ENCODE measurements around the gene PLEKHH1. TPM values are rescaled to one million over a fixed set of nuclear protein-coding genes. Genes with fewer than 3 reads are reported as not detected.

Gene PLEKHH1
- total and polyA plus RNA-seq, 9 of the 15 experiments (the other 6 are each of a cell fraction or from before 2014, with no cell fraction given): 0.76 to 5.9 (median 2.9) TPM

DNA sequence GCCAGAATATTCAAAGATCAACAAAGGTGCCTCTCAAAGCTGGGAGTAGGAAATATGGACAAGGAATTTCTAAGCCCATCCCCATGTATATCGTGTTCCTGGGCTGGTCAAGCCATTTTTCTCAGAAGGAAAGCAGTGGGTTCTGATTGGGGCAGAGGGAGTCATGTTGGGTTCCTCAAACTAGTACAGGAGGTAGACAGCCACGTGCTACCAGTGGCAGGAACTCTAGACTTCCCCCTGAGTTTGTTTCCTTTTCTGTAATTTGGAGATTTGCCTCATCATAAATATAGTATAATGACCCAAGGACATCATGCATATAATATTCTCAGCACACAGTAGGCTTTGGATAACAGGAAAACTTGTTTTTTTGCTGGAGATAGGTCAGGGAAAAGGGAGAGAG lies 16.4 kb upstream of the PLEKHH1 start:
- H3K9ac ChIP-seq (ENCODE audit: insufficient read depth in 1 of 2, low read depth in 2 of 2, low read length in 2 of 2): no peak overlapping the region
- in situ Hi-C loops (cut with MboI): no loop called here
- H3K9me1 ChIP-seq (ENCODE audit: control insufficient read depth, insufficient read depth, low read length): no peaks in the 10 kb centered on the region
- POLR2A ChIA-PET: no interaction called here
- H3K4me2 ChIP-seq (ENCODE audit: insufficient read depth, low read length): no peak overlapping the region
- CTCF ChIA-PET (ENCODE audit: low intra/inter-chr PET ratio): no interaction called here
- TF ChIP-seq EP400 (IDR thresholded peaks at IDR 0.05) (no peak), L3MBTL2 (IDR thresholded peaks at IDR 0.05) (peak; percentile 21; the same call in 1 of the 2 replicates)
- no TSS peak for BruUV-seq (replicated peaks)
- no peak for DNase-seq (ENCODE audit: extremely low read depth in 1 of 4, low spot score in 3 of 4)
- no peak for ATAC-seq
- intact Hi-C loops (cut with micrococcal nuclease): loop anchor here (5.0 kb wide), 1 partner anchor 89 kb away; no protein-coding TSS in a partner anchor
- no peak overlapping the region for H2AFZ ChIP-seq (ENCODE audit: low read depth, low read length)
- no peaks in the 10 kb centered on the region for H3K79me2 ChIP-seq (ENCODE audit: control insufficient read depth, insufficient read depth, low read length)
- no peak for FAIRE-seq
- H3K36me3 ChIP-seq (ENCODE audit: control insufficient read depth, insufficient read depth, low read length): no peaks in the 10 kb centered on the region
- no peak overlapping the region for H3K27ac ChIP-seq (ENCODE audit: extremely low read depth, low read depth, low read length)
- H3K4me1 ChIP-seq (replicated peaks in 1 of 2; ENCODE audit: control insufficient read depth in 2 of 2, insufficient read depth in 2 of 2, low read length in 2 of 2): peaks cover 0 to 16% of the 10 kb centered on the region in 2 experiments; a peak in 2 of 5 replicates
- WGBS (ENCODE audit: insufficient coverage, low coverage, missing lambda C conversion rate): 0% methylated on average over 1 of the region's 2 CpGs
- no peaks in the 10 kb centered on the region for H4K20me1 ChIP-seq (replicated peaks; ENCODE audit: control insufficient read depth, insufficient read depth, low read length)
- no peaks in the 10 kb centered on the region for H3K9me3 ChIP-seq (replicated peaks; ENCODE audit: control insufficient read depth, insufficient read depth, low read depth, low read length)
- H3K4me3 ChIP-seq: no peak overlapping the region
- H3K27me3 ChIP-seq (ENCODE audit: control insufficient read depth in 2 of 2, insufficient read depth in 2 of 2, low read length in 2 of 2): peaks cover 2 to 31% of the 10 kb centered on the region in 2 experiments; a peak in 3 of 5 replicates

DNA sequence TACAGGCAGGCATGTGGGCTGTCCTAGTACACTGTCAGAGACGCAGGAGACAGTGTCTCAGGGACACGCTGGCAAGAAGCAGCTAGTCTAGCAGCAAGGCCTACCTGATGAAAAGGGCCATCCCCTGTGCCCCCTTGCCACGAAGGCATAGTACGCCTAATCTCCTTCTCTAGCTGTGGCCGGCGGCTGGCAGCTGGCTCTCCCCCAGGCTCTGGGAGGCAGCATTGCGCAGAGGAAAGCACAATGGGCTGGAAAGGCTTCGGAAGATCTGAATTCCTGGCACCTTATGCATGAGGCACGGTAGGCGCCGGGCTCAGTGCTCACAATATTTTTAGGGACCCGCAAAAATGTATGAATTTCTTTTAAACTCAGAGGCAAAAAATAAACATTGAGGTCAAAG lies 16.0 kb upstream of the PLEKHH1 start:
- peaks cover 0 to 16% of the 10 kb centered on the region in 2 experiments; a peak in 2 of 5 replicates for H3K4me1 ChIP-seq (replicated peaks in 1 of 2; ENCODE audit: control insufficient read depth in 2 of 2, insufficient read depth in 2 of 2, low read length in 2 of 2)
- H3K9ac ChIP-seq (ENCODE audit: insufficient read depth in 1 of 2, low read depth in 2 of 2, low read length in 2 of 2): no peak overlapping the region
- 8% methylated on average over 11 of the region's 12 CpGs for WGBS (ENCODE audit: insufficient coverage, low coverage, missing lambda C conversion rate)
- DNase-seq (ENCODE audit: extremely low read depth in 1 of 4, low spot score in 3 of 4) (no peak), FAIRE-seq (no peak), ATAC-seq (peak; percentile 29; the same call in 2 of the 3 replicates)
- in situ Hi-C loops (cut with MboI): no loop called here
- H3K9me3 ChIP-seq (replicated peaks; ENCODE audit: control insufficient read depth, insufficient read depth, low read depth, low read length): no peaks in the 10 kb centered on the region
- no TSS peak for BruUV-seq (replicated peaks)
- H2AFZ ChIP-seq (ENCODE audit: low read depth, low read length): no peak overlapping the region
- no peak overlapping the region for H3K27ac ChIP-seq (ENCODE audit: extremely low read depth, low read depth, low read length)
- no peak overlapping the region for H3K4me2 ChIP-seq (ENCODE audit: insufficient read depth, low read length)
- H3K27me3 ChIP-seq (ENCODE audit: control insufficient read depth in 2 of 2, insufficient read depth in 2 of 2, low read length in 2 of 2): peaks cover 0 to 35% of the 10 kb centered on the region in 2 experiments; a peak in 3 of 5 replicates
- ChIA-PET CTCF (ENCODE audit: low intra/inter-chr PET ratio) (no interaction called here), POLR2A (interaction anchor here (0.6 kb wide), 1 partner anchor 86 kb away, joined by 3 read pairs; no protein-coding TSS in a partner anchor)
- H3K4me3 ChIP-seq: no peak overlapping the region
- intact Hi-C loops (cut with micrococcal nuclease): loop anchor here (5.0 kb wide), 1 partner anchor 90 kb away; no protein-coding TSS in a partner anchor
- no peaks in the 10 kb centered on the region for H3K9me1 ChIP-seq (ENCODE audit: control insufficient read depth, insufficient read depth, low read length)
- H3K79me2 ChIP-seq (ENCODE audit: control insufficient read depth, insufficient read depth, low read length): no peaks in the 10 kb centered on the region
- H4K20me1 ChIP-seq (replicated peaks; ENCODE audit: control insufficient read depth, insufficient read depth, low read length): no peaks in the 10 kb centered on the region
- H3K36me3 ChIP-seq (ENCODE audit: control insufficient read depth, insufficient read depth, low read length): no peaks in the 10 kb centered on the region
- no peak for TF ChIP-seq REST (IDR thresholded peaks at IDR 0.05; ENCODE audit: borderline replicate concordance)
- TF ChIP-seq REST (CRISPR knock-in tag; IDR thresholded peaks at IDR 0.05; ENCODE audit: low read depth): no peak
- TF ChIP-seq, protein P1, sequence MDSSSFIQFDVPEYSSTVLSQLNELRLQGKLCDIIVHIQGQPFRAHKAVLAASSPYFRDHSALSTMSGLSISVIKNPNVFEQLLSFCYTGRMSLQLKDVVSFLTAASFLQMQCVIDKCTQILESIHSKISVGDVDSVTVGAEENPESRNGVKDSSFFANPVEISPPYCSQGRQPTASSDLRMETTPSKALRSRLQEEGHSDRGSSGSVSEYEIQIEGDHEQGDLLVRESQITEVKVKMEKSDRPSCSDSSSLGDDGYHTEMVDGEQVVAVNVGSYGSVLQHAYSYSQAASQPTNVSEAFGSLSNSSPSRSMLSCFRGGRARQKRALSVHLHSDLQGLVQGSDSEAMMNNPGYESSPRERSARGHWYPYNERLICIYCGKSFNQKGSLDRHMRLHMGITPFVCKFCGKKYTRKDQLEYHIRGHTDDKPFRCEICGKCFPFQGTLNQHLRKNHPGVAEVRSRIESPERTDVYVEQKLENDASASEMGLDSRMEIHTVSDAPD (CRISPR knock-in tag; IDR thresholded peaks at IDR 0.05): no peak

Data from K562 (cell line).